ENCODE data around the gene TNS3. TPM values are rescaled to one million over a fixed set of nuclear protein-coding genes. Genes with fewer than 3 reads are reported as not detected.
A peak's percentile ranks its signal among the peaks of the same experiment; 100 is the strongest.

The TNS3 gene
- polyA plus RNA-seq, 1 of the 3 experiments (the other 2 are of a cell fraction) = 72.3 TPM

GRCh38 chr7:47480576-47481538 lies 101.1 kb downstream of the TNS3 start:
- peak overlapping the region; percentile 75 for H3K4me2 ChIP-seq
- H3K27ac ChIP-seq (ENCODE audit: low read depth in 2 of 2, low read length in 1 of 2) = peak overlapping the region; percentile 67 to 92; a peak in 3 of 4 replicates
- peaks cover 4 to 9% of the 10 kb centered on the region in 2 experiments for H3K36me3 ChIP-seq (replicated peaks in 1 of 2; ENCODE audit: control insufficient read depth in 1 of 2, insufficient read depth in 2 of 2, low read length in 1 of 2)
- whole genome bisulfite sequencing (ENCODE audit: low lambda C conversion rate) = 95% methylated on average over 12 of the region's 12 CpGs
- peaks cover 32 to 53% of the 10 kb centered on the region in 2 experiments for H3K4me1 ChIP-seq (ENCODE audit: control insufficient read depth in 1 of 2, insufficient read depth in 2 of 2, low read depth in 1 of 2, low read length in 1 of 2)
- no peak overlapping the region for H3K4me3 ChIP-seq (ENCODE audit: low read depth in 2 of 2, low read length in 1 of 2)
- no peaks in the 10 kb centered on the region for H3K27me3 ChIP-seq (ENCODE audit: insufficient read depth)
- peaks cover 16% of the 10 kb centered on the region for H3F3A ChIP-seq (replicated peaks; ENCODE audit: insufficient read depth)
- H3K9me3 ChIP-seq = no peaks in the 10 kb centered on the region
- H4K20me1 ChIP-seq (ENCODE audit: insufficient read depth) = no peaks in the 10 kb centered on the region
- no peak overlapping the region for H2AFZ ChIP-seq (ENCODE audit: low read depth)
- peaks cover 71% of the 10 kb centered on the region; the same call in 1 of the 2 replicates for H3K79me2 ChIP-seq (ENCODE audit: insufficient read depth)
- ChIA-PET POLR2A (no interaction called here), CTCF (interaction anchor here (0.8 to 7.1 kb wide), 12 partner anchors 10 to 339 kb away, joined by 3 to 49 read pairs (median 4); no protein-coding TSS in a partner anchor)
- H3K9me2 ChIP-seq = no peaks in the 10 kb centered on the region
- H3K9ac ChIP-seq = no peak overlapping the region
- TF ChIP-seq POLR2AphosphoS5 (IDR thresholded peaks at IDR 0.05; ENCODE audit: low read depth, low read length) (no peak), GATA2 (CRISPR knock-in tag; IDR thresholded peaks at IDR 0.05) (no peak), JUND (IDR thresholded peaks at IDR 0.05) (no peak), MXI1 (IDR thresholded peaks at IDR 0.05; ENCODE audit: low read depth, low read length) (no peak), RFX5 (IDR thresholded peaks at IDR 0.05; ENCODE audit: low read length) (no peak), RXRA (IDR thresholded peaks at IDR 0.05; ENCODE audit: borderline replicate concordance, low read depth) (no peak), ELF1 (IDR thresholded peaks at IDR 0.05) (no peak), PBX3 (IDR thresholded peaks at IDR 0.05) (no peak), TCF12 (IDR thresholded peaks at IDR 0.05) (no peak)
- TF ChIP-seq, protein P1, sequence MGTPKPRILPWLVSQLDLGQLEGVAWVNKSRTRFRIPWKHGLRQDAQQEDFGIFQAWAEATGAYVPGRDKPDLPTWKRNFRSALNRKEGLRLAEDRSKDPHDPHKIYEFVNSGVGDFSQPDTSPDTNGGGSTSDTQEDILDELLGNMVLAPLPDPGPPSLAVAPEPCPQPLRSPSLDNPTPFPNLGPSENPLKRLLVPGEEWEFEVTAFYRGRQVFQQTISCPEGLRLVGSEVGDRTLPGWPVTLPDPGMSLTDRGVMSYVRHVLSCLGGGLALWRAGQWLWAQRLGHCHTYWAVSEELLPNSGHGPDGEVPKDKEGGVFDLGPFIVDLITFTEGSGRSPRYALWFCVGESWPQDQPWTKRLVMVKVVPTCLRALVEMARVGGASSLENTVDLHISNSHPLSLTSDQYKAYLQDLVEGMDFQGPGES (IDR thresholded peaks at IDR 0.05; ENCODE audit: low read depth, low read length) = no peak
- TF ChIP-seq, protein P2, sequence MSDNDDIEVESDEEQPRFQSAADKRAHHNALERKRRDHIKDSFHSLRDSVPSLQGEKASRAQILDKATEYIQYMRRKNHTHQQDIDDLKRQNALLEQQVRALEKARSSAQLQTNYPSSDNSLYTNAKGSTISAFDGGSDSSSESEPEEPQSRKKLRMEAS (IDR thresholded peaks at IDR 0.05; ENCODE audit: low read depth) = no peak
- TF ChIP-seq, protein P3, sequence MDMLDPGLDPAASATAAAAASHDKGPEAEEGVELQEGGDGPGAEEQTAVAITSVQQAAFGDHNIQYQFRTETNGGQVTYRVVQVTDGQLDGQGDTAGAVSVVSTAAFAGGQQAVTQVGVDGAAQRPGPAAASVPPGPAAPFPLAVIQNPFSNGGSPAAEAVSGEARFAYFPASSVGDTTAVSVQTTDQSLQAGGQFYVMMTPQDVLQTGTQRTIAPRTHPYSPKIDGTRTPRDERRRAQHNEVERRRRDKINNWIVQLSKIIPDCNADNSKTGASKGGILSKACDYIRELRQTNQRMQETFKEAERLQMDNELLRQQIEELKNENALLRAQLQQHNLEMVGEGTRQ (IDR thresholded peaks at IDR 0.05; ENCODE audit: borderline replicate concordance, low read depth, low read length) = no peak
- no peak for DNase-seq

Data from SK-N-SH (cell line).